DMS 273 treated with DMSO at 0.1 percent for 48 hours (cell line): ENCODE data around the gene RWDD3.

Experiments used
- DNase-seq: peaks from one replicate; lab custom pipeline; 2025; lab: John Stamatoyannopoulos, UW

The RWDD3 gene, protein sequence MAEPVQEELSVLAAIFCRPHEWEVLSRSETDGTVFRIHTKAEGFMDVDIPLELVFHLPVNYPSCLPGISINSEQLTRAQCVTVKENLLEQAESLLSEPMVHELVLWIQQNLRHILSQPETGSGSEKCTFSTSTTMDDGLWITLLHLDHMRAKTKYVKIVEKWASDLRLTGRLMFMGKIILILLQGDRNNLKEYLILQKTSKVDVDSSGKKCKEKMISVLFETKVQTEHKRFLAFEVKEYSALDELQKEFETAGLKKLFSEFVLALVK

DNA sequence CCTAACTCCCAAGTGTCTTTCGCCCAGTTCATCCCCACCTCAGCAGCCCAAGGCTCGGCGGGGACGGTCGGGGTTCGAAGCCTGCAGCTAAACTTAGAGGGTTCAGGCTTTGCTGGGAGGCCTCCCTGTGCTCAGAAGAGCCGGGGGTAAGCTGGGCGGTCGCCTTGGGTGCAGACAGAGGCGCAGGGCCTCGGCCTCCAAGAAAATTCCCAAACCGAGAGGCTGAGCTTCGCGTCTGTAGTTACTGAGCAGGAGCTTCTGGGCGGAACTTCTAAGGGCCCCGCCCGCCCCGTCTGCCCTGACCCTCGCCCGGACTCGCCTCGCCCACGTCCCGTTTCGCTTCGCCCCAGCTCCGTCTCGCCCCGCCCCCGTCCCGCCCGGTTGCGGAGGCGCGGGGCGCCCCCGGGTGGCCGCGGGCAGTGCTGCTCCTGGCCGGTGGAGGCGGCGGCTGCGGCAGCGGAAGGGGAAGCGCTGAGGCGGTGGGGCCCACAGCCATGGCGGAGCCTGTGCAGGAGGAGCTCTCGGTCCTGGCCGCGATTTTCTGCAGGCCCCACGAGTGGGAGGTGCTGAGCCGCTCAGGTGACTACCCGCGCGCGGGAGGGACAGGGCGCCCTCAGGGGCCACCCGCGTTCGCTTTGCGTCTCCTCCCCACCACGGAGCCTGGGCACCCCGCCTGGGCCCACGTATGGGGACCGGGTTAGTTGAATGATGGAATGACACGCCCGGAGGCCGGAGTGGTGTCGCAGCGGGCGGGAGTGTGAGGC is at the start of gene RWDD3:
Gene RWDD3 (plus strand): TSS at position 474 of the 764 bp plus-strand sequence. CDS start 21 bp downstream, at position 495.
- peak; percentile 64 for DNase-seq

- no peak for DNase-seq
Observed at GRCh38 chr1:95186149-95186548, 47.9 kb upstream of the RWDD3 start.

GRCh38 chr1:95193591-95193990 is 40.4 kb upstream of the RWDD3 start:
- DNase-seq = no peak

DNA sequence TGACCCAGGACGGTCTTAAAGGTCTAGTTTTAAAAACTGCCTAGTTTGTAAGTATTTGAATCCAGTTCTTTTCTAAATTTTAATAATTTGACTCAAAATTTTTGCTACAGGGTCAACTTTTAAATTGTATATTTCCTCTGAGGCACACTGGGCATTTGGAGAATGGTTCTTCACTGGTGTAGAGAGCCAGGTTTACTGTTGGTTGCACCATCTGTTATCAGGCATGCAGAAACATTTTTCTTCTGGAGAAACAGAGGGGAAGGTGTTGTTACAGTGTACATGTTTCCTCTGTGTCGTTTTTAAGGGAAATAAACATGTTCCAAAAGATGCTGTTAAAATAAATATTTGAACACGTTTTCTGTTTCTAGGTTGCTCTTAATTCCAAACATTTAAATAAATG is 39.0 kb upstream of the RWDD3 start:
- DNase-seq = peak; percentile 30

- no peak for DNase-seq
Observed at GRCh38 chr1:95196017-95196416, 38.0 kb upstream of the RWDD3 start.

DNA sequence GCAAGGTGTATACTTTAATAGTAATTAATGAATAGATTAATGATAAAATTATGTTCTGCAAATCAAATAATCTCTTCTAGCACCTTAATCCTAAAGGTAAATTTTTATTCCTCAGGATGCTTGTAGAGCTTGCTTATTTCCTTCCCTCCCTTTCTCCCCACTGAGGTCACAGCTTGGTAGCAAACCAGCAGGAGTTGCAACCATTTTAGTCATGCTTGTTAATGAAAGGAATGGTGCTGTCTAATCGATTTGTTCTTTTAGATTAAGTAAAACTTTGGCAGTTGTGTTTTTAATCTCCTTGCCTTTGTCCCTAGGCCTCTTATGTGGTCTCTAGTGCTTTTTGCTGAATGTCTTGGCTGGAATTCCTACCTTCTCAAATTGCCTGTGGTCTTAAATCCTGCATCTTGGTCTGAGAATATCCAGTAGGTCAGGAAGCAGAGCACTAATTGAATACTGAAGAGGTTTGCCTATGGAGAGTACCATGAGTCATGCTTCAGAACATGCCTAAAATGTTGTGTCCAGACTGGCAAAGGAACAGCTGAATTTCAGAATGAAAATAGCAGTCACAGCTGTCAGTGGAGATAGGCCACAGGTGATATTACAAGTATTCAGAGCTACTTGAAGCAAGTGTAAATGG is 36.3 kb upstream of the RWDD3 start:
- DNase-seq = peak; percentile 71

DNA sequence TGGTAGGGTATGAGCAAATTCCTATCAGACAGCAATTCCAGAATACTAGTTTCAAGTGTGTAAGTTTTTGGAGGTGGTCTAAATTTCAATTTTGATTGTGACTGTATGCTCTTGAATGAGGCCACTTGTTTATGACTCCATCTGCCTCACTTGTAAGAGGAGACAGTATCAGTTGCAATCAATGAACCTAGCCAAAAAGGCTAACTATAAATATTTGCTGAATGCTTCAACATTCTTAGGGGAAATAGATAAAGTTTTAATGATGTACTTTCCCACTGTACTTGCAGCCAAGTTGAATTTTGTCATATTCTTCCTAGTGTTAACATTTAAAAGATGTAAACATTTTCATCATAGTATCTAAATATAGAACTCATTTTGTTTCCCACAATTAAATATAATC is 32.1 kb upstream of the RWDD3 start:
- DNase-seq = no peak

GRCh38 chr1:95203908-95204437 is 30.0 kb upstream of the RWDD3 start:
- no peak for DNase-seq

DNA sequence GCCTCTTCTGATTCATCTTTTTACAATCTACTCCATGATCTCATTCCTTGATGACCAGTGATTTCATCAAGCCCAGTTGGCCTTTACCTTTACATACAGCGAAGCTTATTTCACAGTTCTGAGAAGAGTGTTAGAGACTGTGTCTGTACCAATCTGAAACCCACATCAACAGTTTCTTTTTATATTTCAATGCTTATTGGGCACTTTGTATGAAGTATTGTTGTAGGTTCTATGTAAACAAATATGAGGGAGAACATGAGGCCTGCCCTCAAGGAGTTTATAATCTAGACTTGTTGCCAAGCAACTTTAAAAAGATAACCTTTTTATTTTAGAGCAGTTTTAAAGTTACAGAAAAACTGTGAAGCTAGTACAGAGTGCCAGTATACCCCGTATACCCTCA is 27.5 kb upstream of the RWDD3 start:
- DNase-seq = no peak

DNA sequence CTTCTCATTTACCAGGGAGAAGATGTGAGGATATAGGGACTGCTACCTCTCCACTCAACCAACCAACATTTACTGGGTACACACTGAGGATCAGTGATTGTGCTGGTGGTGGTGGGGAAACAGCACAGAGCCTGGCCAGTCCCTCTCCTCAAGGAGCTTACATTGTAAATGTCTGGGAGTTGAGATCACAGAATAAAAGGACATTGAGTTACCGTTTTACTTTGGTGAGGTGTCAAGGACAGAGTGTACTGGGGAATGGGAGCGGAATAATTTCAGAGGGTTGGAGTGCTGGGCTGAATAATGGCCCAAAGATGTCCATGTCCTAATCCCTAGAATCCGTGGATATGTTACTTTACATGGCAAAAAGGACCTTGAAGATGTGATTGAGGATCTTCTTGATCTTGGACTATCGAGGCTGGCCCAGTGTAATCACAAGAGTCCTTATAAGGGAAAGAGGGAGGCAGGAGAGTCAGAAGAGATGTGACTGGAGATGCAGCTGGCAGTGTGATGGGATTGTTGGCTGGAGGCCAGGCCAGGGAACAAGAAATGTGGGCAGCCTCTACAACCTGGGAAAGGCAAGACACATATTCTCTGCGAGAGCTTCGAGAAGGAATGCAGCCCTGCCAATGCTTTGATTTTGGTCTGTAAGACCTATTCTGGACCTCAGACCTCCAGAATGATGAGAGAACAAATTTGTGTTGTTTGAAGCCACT is 26.6 kb upstream of the RWDD3 start:
- DNase-seq = no peak

GRCh38 chr1:95208876-95209275 is 25.1 kb upstream of the RWDD3 start:
- no peak for DNase-seq

- DNase-seq = no peak
Observed at GRCh38 chr1:95209291-95209690, 24.7 kb upstream of the RWDD3 start.

GRCh38 chr1:95216292-95216990 is 17.6 kb upstream of the RWDD3 start:
- no peak for DNase-seq

DNA sequence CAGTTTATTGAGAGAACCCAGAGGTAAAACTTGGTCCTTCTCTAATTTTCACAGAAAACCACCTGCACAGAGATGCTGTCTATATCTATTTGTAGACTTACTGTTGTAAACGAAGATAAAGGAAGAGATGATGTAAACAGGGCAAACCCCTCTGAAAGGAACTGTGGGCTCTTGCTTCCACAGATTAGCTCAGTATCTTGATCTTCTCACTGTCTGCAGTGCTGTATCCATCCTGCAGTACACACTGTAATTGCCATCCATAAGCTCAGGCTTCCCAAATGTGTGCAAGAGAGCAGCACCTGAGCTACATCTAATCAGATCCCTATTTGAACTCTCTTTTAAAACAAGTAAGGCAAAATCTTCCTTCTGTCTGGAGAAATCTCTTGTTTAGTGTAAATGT is 16.6 kb upstream of the RWDD3 start:
- DNase-seq = no peak

GRCh38 chr1:95219407-95219806 is 14.6 kb upstream of the RWDD3 start:
- no peak for DNase-seq

- DNase-seq = no peak
Observed at GRCh38 chr1:95221306-95221705, 12.7 kb upstream of the RWDD3 start.

- DNase-seq = no peak
Observed at GRCh38 chr1:95222629-95223028, 11.4 kb upstream of the RWDD3 start.

DNA sequence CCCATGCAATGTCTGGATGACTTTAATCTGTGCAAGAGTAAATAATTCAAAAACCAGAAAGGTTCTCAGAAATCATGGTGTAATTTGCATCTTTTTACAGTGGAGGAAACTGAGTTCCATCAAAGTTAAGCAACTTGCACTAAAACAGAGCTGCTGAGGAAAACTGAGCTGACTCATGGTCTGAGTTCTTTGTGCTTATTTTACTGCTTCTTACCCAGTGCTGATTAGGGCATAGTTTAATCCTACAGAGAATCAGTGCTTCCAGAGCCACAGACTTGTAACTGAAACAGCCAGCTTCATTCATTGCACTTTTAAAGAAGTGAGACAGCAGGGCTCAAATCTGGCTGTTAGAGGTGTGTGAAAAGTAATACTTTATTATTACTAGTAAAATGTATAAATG is 10.9 kb upstream of the RWDD3 start:
- DNase-seq = no peak

GRCh38 chr1:95226781-95227660 is 7.0 kb upstream of the RWDD3 start:
- DNase-seq = no peak

GRCh38 chr1:95229037-95229436 is 5.0 kb upstream of the RWDD3 start:
- no peak for DNase-seq

- DNase-seq = no peak
Observed at GRCh38 chr1:95229706-95230105, 4.3 kb upstream of the RWDD3 start.
